NOMO-1 (cell line): Measurements from ENCODE around the gene NOX4.
"Not testable (repeated sequence)": the region's sequence is repeated elsewhere in the genome, so short reads cannot be mapped to it uniquely, and the experiment has no call there.

Experiments used
- DNase-seq, 2 experiments: peaks; one replicate each; lab custom pipeline; 2025; ENCODE audit not compliant: unreplicated experiment in 2 of 2; lab: John Stamatoyannopoulos, UW

Gene NOX4

GRCh38 chr11:89463266-89463780 is 27.9 kb downstream of the NOX4 start:
- no peak for DNase-seq

- DNase-seq: no peak
These were observed 32.5 kb downstream of the NOX4 start for GRCh38 chr11:89458716-89459115.

GRCh38 chr11:89457190-89457589 is 34.0 kb downstream of the NOX4 start:
- DNase-seq: no peak

- no peak for DNase-seq
These were observed 34.5 kb downstream of the NOX4 start for GRCh38 chr11:89456681-89457080.

GRCh38 chr11:89452780-89453179 is 38.4 kb downstream of the NOX4 start:
- no peak for DNase-seq

GRCh38 chr11:89447845-89448244 is 43.3 kb downstream of the NOX4 start:
- no peak for DNase-seq

GRCh38 chr11:89443361-89444322 is 47.5 kb downstream of the NOX4 start:
- no peak for DNase-seq

- DNase-seq: no peak
These were observed 48.4 kb downstream of the NOX4 start for GRCh38 chr11:89442801-89443200.

- DNase-seq: no peak
These were observed 49.6 kb downstream of the NOX4 start for GRCh38 chr11:89441606-89442005.

GRCh38 chr11:89437317-89437716 is 53.9 kb downstream of the NOX4 start:
- no peak for DNase-seq

GRCh38 chr11:89436071-89436470 is 55.1 kb downstream of the NOX4 start:
- no peak for DNase-seq

- no peak for DNase-seq
These were observed 57.9 kb downstream of the NOX4 start for GRCh38 chr11:89433278-89433677.

- DNase-seq: not testable (repeated sequence)
These were observed 59.0 kb downstream of the NOX4 start for GRCh38 chr11:89432182-89432581.

GRCh38 chr11:89426501-89426900 is 64.7 kb downstream of the NOX4 start:
- not testable (repeated sequence) for DNase-seq

GRCh38 chr11:89421718-89422117 is 69.5 kb downstream of the NOX4 start:
- DNase-seq: no peak

GRCh38 chr11:89420981-89421380 is 70.2 kb downstream of the NOX4 start:
- no peak for DNase-seq

- no peak for DNase-seq
These were observed 74.2 kb downstream of the NOX4 start for GRCh38 chr11:89416961-89417360.

GRCh38 chr11:89411112-89411511 is 80.1 kb downstream of the NOX4 start:
- not testable (repeated sequence) for DNase-seq

- not testable (repeated sequence) for DNase-seq
These were observed 80.5 kb downstream of the NOX4 start for GRCh38 chr11:89410666-89411065.

GRCh38 chr11:89408441-89408840 is 82.7 kb downstream of the NOX4 start:
- not testable (repeated sequence) for DNase-seq

GRCh38 chr11:89405629-89406028 is 85.5 kb downstream of the NOX4 start:
- no peak for DNase-seq

- not testable (repeated sequence) for DNase-seq
These were observed 99.5 kb downstream of the NOX4 start for GRCh38 chr11:89391654-89392053.
